GM12878 (cell line): ENCODE data around the gene IL11. TPM values are rescaled to one million over a fixed set of nuclear protein-coding genes. Genes with fewer than 3 reads are reported as not detected.

Experiments used
- BACH1 ChIP-seq: fragments of 450-650 bp; IDR thresholded peaks from 2 replicates; pipeline ENCODE4 v1.6.1; 2017; ENCODE audit warnings: mild to moderate bottlenecking, borderline replicate concordance
- E2F4 ChIP-seq: IDR thresholded peaks from 2 replicates; pipeline ENCODE4 v1.6.1; 2012; ENCODE audit warnings: low read depth, low read length, improper control_type of control experiment
- JUND ChIP-seq: IDR thresholded peaks from 2 replicates; pipeline ENCODE4 v1.6.1; 2012; ENCODE audit warnings: low read depth, mild to moderate bottlenecking, low read length, improper control_type of control experiment, moderate library complexity
- MEF2A ChIP-seq: IDR thresholded peaks from 2 replicates; pipeline ENCODE4 v1.6.1; 2011; ENCODE audit warnings: low read depth, mild to moderate bottlenecking, low read length, moderate library complexity; ENCODE audit not compliant: insufficient read depth
- MEF2B ChIP-seq: fragments of 450-650 bp; IDR thresholded peaks from 2 replicates; pipeline ENCODE4 v1.6.1; 2018; ENCODE audit warnings: mild to moderate bottlenecking, moderate library complexity; ENCODE audit not compliant: partially characterized antibody, poor library complexity, severe bottlenecking
- MYB ChIP-seq: fragments of 150-350 bp; IDR thresholded peaks from 2 replicates; pipeline ENCODE4 v1.6.1; 2014; ENCODE audit warnings: mild to moderate bottlenecking, low read depth, low read length, borderline replicate concordance
- PRDM15 ChIP-seq: fragments of 450-650 bp; formaldehyde crosslinking; IDR thresholded peaks from 2 replicates; pipeline ENCODE4 v1.4.0; 2020; ENCODE audit warnings: mild to moderate bottlenecking, moderate library complexity
- RELB ChIP-seq: fragments of 450-650 bp; IDR thresholded peaks from 2 replicates; pipeline ENCODE4 v1.6.1; 2017; ENCODE audit warnings: low read depth, mild to moderate bottlenecking, moderate library complexity
- TCF12 ChIP-seq: IDR thresholded peaks from 2 replicates; pipeline ENCODE4 v1.6.1; 2011; ENCODE audit warnings: low read depth, mild to moderate bottlenecking, low read length
- YY1 ChIP-seq: IDR thresholded peaks from 2 replicates; pipeline ENCODE4 v1.6.1; 2011; ENCODE audit warnings: low read depth, mild to moderate bottlenecking, low read length
- ZBTB11 ChIP-seq: fragments of 450-650 bp; formaldehyde crosslinking; IDR thresholded peaks from 2 replicates; pipeline ENCODE4 v1.5.0; 2022; ENCODE audit warnings: mild to moderate bottlenecking, missing genetic modification characterization
- ZNF592 ChIP-seq: fragments of 450-650 bp; IDR thresholded peaks from 2 replicates; pipeline ENCODE4 v1.6.1; 2017; ENCODE audit warnings: mild to moderate bottlenecking, moderate library complexity
- ZZZ3 ChIP-seq: IDR thresholded peaks from 2 replicates; pipeline ENCODE4 v1.6.1; 2011; ENCODE audit warnings: low read depth; ENCODE audit not compliant: control insufficient read depth, insufficient read length
- polyA plus RNA-seq, 11 experiments: library from polyadenylated mRNA; depleted of rRNA in 4 of 11; unstranded in 6 of 11; stranded (reverse) in 5 of 11; fragments of >200 nt; fragmentation: Nextera tagmentation in 4 of 11; fragmentation: Illumina TruSeq in 1 of 11; extraction: Ambion mirVana in 4 of 11; extraction: Trizol in 1 of 11; gene quantifications; 1 replicate in 1 of 11; 2 replicates in 10 of 11; pipeline versions ENCODE4 v1.2.1 to v1.2.3, GENCODE V29; 2011 to 2016; ENCODE audit warnings: inconsistent platforms in 2 of 11, missing spikeins in 2 of 11, low read depth in 1 of 11
- total RNA-seq, 4 experiments: library from RNA; depleted of rRNA in 3 of 4; stranded (reverse); fragments of >200 nt in 3 of 4; fragmentation: Illumina TruSeq in 1 of 4; extraction: Trizol in 1 of 4; gene quantifications; 2 replicates each; pipeline versions ENCODE4 v1.2.1 to v1.2.3, GENCODE V29; 2013 to 2021

Gene IL11
- total and polyA plus RNA-seq, 10 of the 15 experiments (the other 5 are each of a cell fraction or from before 2014, with no cell fraction given) = 0.15 TPM; not detected in 9

- TF ChIP-seq TCF12 (no peak), ZNF592 (no peak), BACH1 (peak; percentile 42; the same call in 1 of the 2 replicates), MEF2A (no peak), PRDM15 (CRISPR knock-in tag) (no peak), MEF2B (no peak), JUND (0 out of 2 replicates have a peak, but pooled peaks have one; percentile 16), YY1 (no peak), MYB (no peak), ZZZ3 (no peak), E2F4 (no peak), ZBTB11 (CRISPR knock-in tag) (no peak), RELB (no peak)
These were observed 30.1 kb downstream of the IL11 start (continued) for GRCh38 chr19:55339889-55340783.
